Measurements from ENCODE around the gene PTPRM.

The PTPRM gene

DNA sequence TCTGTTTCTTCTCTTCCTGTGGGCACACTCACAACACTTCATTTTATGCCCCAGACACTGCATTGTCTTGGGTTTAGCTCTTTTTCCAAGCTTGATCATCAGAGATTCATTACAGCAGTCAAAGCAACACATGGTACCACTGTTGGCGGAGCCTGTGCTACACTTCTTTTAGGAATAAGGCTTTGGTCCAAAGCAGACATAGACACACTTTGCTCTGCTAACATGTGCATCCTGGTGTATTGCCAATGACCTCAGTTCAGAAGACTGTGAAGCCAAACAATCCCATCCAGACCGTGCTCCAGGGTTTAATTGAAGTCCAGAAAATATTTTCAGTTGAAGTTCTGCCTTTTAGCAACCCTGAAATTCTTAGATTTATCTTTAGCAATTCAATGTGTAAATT is 687.5 kb downstream of the PTPRM start:
- H2AFZ ChIP-seq (ENCODE audit: low read length), result no peak overlapping the region
- H3K27ac ChIP-seq (ENCODE audit: low read length), result no peak overlapping the region
- H3K9ac ChIP-seq (ENCODE audit: low read length), result no peak overlapping the region
- no peaks in the 10 kb centered on the region for H3K27me3 ChIP-seq (replicated peaks; ENCODE audit: insufficient read depth, low read length)
- H3K4me3 ChIP-seq (ENCODE audit: low read length), result no peak overlapping the region
- no peaks in the 10 kb centered on the region for H4K20me1 ChIP-seq (ENCODE audit: insufficient read depth, low read length)
- H3K9me3 ChIP-seq (replicated peaks; ENCODE audit: insufficient read depth, low read length), result no peaks in the 10 kb centered on the region
- H3K4me1 ChIP-seq (ENCODE audit: low read length), result no peaks in the 10 kb centered on the region
- no peak for TF ChIP-seq EZH2phosphoT487 (IDR thresholded peaks at IDR 0.05; ENCODE audit: low read length)
- H3F3A ChIP-seq (ENCODE audit: insufficient read depth, low read length), result no peaks in the 10 kb centered on the region
- H3K9me2 ChIP-seq (replicated peaks; ENCODE audit: insufficient read depth, low read length), result no peaks in the 10 kb centered on the region
- H3K79me2 ChIP-seq (ENCODE audit: low read length), result no peaks in the 10 kb centered on the region
- H3K4me2 ChIP-seq (ENCODE audit: low read depth, low read length), result no peak overlapping the region
- no peak for DNase-seq
- H3K36me3 ChIP-seq (replicated peaks; ENCODE audit: insufficient read depth, low read length), result no peaks in the 10 kb centered on the region

GRCh38 chr18:8257851-8258434 is 690.8 kb downstream of the PTPRM start:
- no peaks in the 10 kb centered on the region for H3K36me3 ChIP-seq (replicated peaks; ENCODE audit: insufficient read depth, low read length)
- no peak overlapping the region for H3K4me3 ChIP-seq (ENCODE audit: low read length)
- H3K4me1 ChIP-seq (ENCODE audit: low read length), result no peaks in the 10 kb centered on the region
- TF ChIP-seq CTCF (IDR thresholded peaks at IDR 0.05; ENCODE audit: low read length), result no peak
- no peak for TF ChIP-seq EZH2 (optimal IDR thresholded peaks at IDR 0.05; ENCODE audit: low read depth, low read length)
- no peak for TF ChIP-seq EZH2phosphoT487 (IDR thresholded peaks at IDR 0.05; ENCODE audit: low read length)
- H3K9me3 ChIP-seq (replicated peaks; ENCODE audit: insufficient read depth, low read length), result no peaks in the 10 kb centered on the region
- H3K79me2 ChIP-seq (ENCODE audit: low read length), result no peaks in the 10 kb centered on the region
- DNase-seq, result no peak
- no peak overlapping the region for H3K4me2 ChIP-seq (ENCODE audit: low read depth, low read length)
- no peak overlapping the region for H2AFZ ChIP-seq (ENCODE audit: low read length)
- no peaks in the 10 kb centered on the region for H3F3A ChIP-seq (ENCODE audit: insufficient read depth, low read length)
- no peaks in the 10 kb centered on the region for H3K27me3 ChIP-seq (replicated peaks; ENCODE audit: insufficient read depth, low read length)
- H4K20me1 ChIP-seq (ENCODE audit: insufficient read depth, low read length), result no peaks in the 10 kb centered on the region
- no peaks in the 10 kb centered on the region for H3K9me2 ChIP-seq (replicated peaks; ENCODE audit: insufficient read depth, low read length)
- no peak overlapping the region for H3K27ac ChIP-seq (ENCODE audit: low read length)
- H3K9ac ChIP-seq (ENCODE audit: low read length), result no peak overlapping the region

DNA sequence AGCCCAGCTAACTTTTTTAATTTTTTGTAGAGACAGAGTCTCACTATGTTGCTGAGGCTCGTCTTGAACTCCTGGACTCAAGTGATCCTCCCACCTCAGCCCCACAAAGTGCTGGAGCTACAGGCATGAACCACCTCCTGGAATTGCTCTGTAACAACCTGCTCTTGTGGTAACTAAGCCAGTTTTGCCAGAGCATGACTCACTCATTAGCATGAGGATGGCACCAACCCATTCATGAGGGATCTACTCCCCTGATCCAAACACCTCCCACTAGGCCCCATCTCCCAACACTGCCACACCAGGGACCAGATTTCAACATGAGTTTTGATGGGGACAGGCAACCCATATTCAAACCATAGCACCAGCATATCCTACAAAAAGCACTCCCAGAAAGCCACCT is 693.2 kb downstream of the PTPRM start:
- no peak overlapping the region for H2AFZ ChIP-seq (ENCODE audit: low read length)

More for the DNA sequence above, 693.2 kb downstream of the PTPRM start:
- Histone ChIP-seq H3K9me3 (replicated peaks; ENCODE audit: insufficient read depth, low read length) (no peaks in the 10 kb centered on the region), H3K9me2 (replicated peaks; ENCODE audit: insufficient read depth, low read length) (no peaks in the 10 kb centered on the region), H3K4me2 (ENCODE audit: low read depth, low read length) (no peak overlapping the region), H3F3A (ENCODE audit: insufficient read depth, low read length) (no peaks in the 10 kb centered on the region), H3K4me1 (ENCODE audit: low read length) (no peaks in the 10 kb centered on the region), H4K20me1 (ENCODE audit: insufficient read depth, low read length) (no peaks in the 10 kb centered on the region), H3K9ac (ENCODE audit: low read length) (no peak overlapping the region), H3K4me3 (ENCODE audit: low read length) (no peak overlapping the region), H3K27me3 (replicated peaks; ENCODE audit: insufficient read depth, low read length) (no peaks in the 10 kb centered on the region), H3K79me2 (ENCODE audit: low read length) (no peaks in the 10 kb centered on the region), H3K27ac (ENCODE audit: low read length) (no peak overlapping the region), H3K36me3 (replicated peaks; ENCODE audit: insufficient read depth, low read length) (no peaks in the 10 kb centered on the region)
- DNase-seq, result no peak
- no peak for TF ChIP-seq CTCF (IDR thresholded peaks at IDR 0.05; ENCODE audit: low read length)
- no peak for TF ChIP-seq EZH2 (optimal IDR thresholded peaks at IDR 0.05; ENCODE audit: low read depth, low read length)
- no peak for TF ChIP-seq EZH2phosphoT487 (IDR thresholded peaks at IDR 0.05; ENCODE audit: low read length)
